Measurements from ENCODE around the gene PABPN1L. TPM values are rescaled to one million over a fixed set of nuclear protein-coding genes. Genes with fewer than 3 reads are reported as not detected.

PABPN1L gene
- total and polyA plus RNA-seq, 2 of the 8 experiments (the other 6 are each of a cell fraction or from before 2014, with no cell fraction given) = not detected

GRCh38 chr16:88865742-88866141 is 718 bp downstream of the PABPN1L start:
- no peaks in the 10 kb centered on the region for H3K9me3 ChIP-seq (ENCODE audit: insufficient read depth in 2 of 2, low read depth in 1 of 2, low read length in 1 of 2)
- H3K23me2 ChIP-seq (ENCODE audit: low read depth, low read length) = no peaks in the 10 kb centered on the region
- ChIA-PET CTCF (ENCODE audit: partially characterized antibody) (interaction anchor here (0.7 to 1.0 kb wide), 2 partner anchors 15 to 301 kb away, joined by 3 read pairs; no protein-coding TSS in a partner anchor), POLR2A (ENCODE audit: partially characterized antibody) (interaction anchor here (1.0 to 1.8 kb wide), 3 partner anchors 16 to 75 kb away, joined by 3 to 4 read pairs (median 4); no protein-coding TSS in a partner anchor)
- TF ChIP-seq RNF2 (IDR thresholded peaks at IDR 0.05; ENCODE audit: borderline replicate concordance, low read depth, low read length, missing control alignments, poor library complexity, severe bottlenecking) (no peak), GABPA (IDR thresholded peaks at IDR 0.05; ENCODE audit: borderline replicate concordance, insufficient read depth, low read length) (no peak), FOSL1 (IDR thresholded peaks at IDR 0.05; ENCODE audit: insufficient read depth, low read depth, low read length) (no peak), NRF1 (IDR thresholded peaks at IDR 0.05; ENCODE audit: low read depth, low read length) (no peak), RFX5 (IDR thresholded peaks at IDR 0.05; ENCODE audit: borderline replicate concordance, low read depth, low read length) (no peak), SIRT6 (IDR thresholded peaks at IDR 0.05; ENCODE audit: low read length) (no peak), SIX5 (IDR thresholded peaks at IDR 0.05; ENCODE audit: low read depth, low read length) (no peak), MAFK (IDR thresholded peaks at IDR 0.05; ENCODE audit: low read depth, low read length) (no peak), SP1 (IDR thresholded peaks at IDR 0.05; ENCODE audit: low read depth, low read length) (no peak), SP2 (IDR thresholded peaks at IDR 0.05; ENCODE audit: low read length) (no peak), BCL11A (IDR thresholded peaks at IDR 0.05; ENCODE audit: low read depth in 2 of 2, low read length in 2 of 2) (no peak), JUND (IDR thresholded peaks at IDR 0.05; ENCODE audit: low read length) (no peak), EGR1 (IDR thresholded peaks at IDR 0.05; ENCODE audit: borderline replicate concordance, low read depth, low read length) (no peak), KDM1A (IDR thresholded peaks at IDR 0.05; ENCODE audit: borderline replicate concordance, low read length) (no peak)
- no peak overlapping the region for H3K56ac ChIP-seq (replicated peaks; ENCODE audit: insufficient read length, low read depth, low read length)
- FAIRE-seq (no peak), DNase-seq (ENCODE audit: low read depth in 1 of 2, low spot score in 2 of 2) (no peak)
- no peak overlapping the region for H2BK120ac ChIP-seq (replicated peaks; ENCODE audit: low read depth, low read length)
- no peak overlapping the region for H3K23ac ChIP-seq (ENCODE audit: insufficient read length)
- no peak overlapping the region for H3K4me3 ChIP-seq (ENCODE audit: extremely low read depth in 1 of 4, insufficient read depth in 2 of 4, low read depth in 3 of 4, low read length in 4 of 4)
- no peaks in the 10 kb centered on the region for H3K79me2 ChIP-seq (ENCODE audit: control insufficient read depth in 1 of 2, insufficient read depth in 2 of 2, low read length in 2 of 2)
- no peak overlapping the region for H2BK20ac ChIP-seq (ENCODE audit: low read length)
- no peaks in the 10 kb centered on the region for H3K79me1 ChIP-seq (ENCODE audit: low read depth, low read length)
- H4K20me1 ChIP-seq (replicated peaks in 1 of 2; ENCODE audit: control insufficient read depth in 1 of 2, insufficient read depth in 2 of 2, low read length in 2 of 2) = no peaks in the 10 kb centered on the region
- peak overlapping the region; percentile 28; the same call in 1 of the 2 replicates for H4K8ac ChIP-seq (ENCODE audit: extremely low read depth, insufficient read depth, low read length)
- H2AK5ac ChIP-seq (ENCODE audit: low read depth, low read length) = no peak overlapping the region
- WGBS, 2 experiments (ENCODE audit: extremely low coverage in 1 of 2, insufficient coverage in 1 of 2, insufficient read length in 1 of 2, insufficient replicate concordance in 2 of 2, low coverage in 1 of 2, low lambda C conversion rate in 2 of 2, missing lambda C conversion rate in 1 of 2) = 89% methylated on average over 13 of the region's 15 CpGs; no CpG with 5 or more reads in 1 of the 2 experiments
- no peak overlapping the region for H3K18ac ChIP-seq (ENCODE audit: extremely low read depth, low read length)
- H2BK5ac ChIP-seq (ENCODE audit: low read depth, low read length) = no peak overlapping the region
- H3K27ac ChIP-seq (ENCODE audit: low read depth, low read length) = no peak overlapping the region
- no peak overlapping the region for H2BK15ac ChIP-seq (ENCODE audit: low read length)
- H3K14ac ChIP-seq (ENCODE audit: insufficient read length) = no peak overlapping the region
- H3K4me2 ChIP-seq (ENCODE audit: insufficient read depth in 1 of 2, low read depth in 2 of 2, low read length in 2 of 2) = no peak overlapping the region
- no peaks in the 10 kb centered on the region; a peak in 1 of 7 replicates for H3K4me1 ChIP-seq (replicated peaks in 1 of 4; ENCODE audit: control insufficient read depth in 3 of 4, insufficient read depth in 4 of 4, low read length in 3 of 4)
- H3K9ac ChIP-seq (replicated peaks in 1 of 4; ENCODE audit: extremely low read depth in 1 of 4, low read depth in 3 of 4, low read length in 3 of 4) = no peak overlapping the region; a peak in 1 of 7 replicates
- H2BK12ac ChIP-seq (ENCODE audit: low read depth, low read length) = no peak overlapping the region
- no peak overlapping the region for H4K91ac ChIP-seq (replicated peaks; ENCODE audit: insufficient read length, low read length)
- H2AFZ ChIP-seq (ENCODE audit: low read length) = no peak overlapping the region
- no peaks in the 10 kb centered on the region for H3K27me3 ChIP-seq (replicated peaks in 1 of 4; ENCODE audit: control insufficient read depth in 3 of 4, extremely low read depth in 1 of 4, insufficient read depth in 3 of 4, low read length in 3 of 4)
- peaks cover 0 to 8% (median 2%) of the 10 kb centered on the region in 4 experiments; a peak in 3 of 8 replicates for H3K36me3 ChIP-seq (ENCODE audit: control insufficient read depth in 2 of 4, insufficient read depth in 4 of 4, low read length in 3 of 4)
- H4K5ac ChIP-seq (ENCODE audit: insufficient read length, low read depth, low read length) = no peak overlapping the region
- no peak overlapping the region for H3K4ac ChIP-seq (replicated peaks; ENCODE audit: insufficient read length, low read depth, low read length)

Data from H1 (cell line).